ENCODE results near the gene SLC46A2.

SLC46A2 gene

DNA sequence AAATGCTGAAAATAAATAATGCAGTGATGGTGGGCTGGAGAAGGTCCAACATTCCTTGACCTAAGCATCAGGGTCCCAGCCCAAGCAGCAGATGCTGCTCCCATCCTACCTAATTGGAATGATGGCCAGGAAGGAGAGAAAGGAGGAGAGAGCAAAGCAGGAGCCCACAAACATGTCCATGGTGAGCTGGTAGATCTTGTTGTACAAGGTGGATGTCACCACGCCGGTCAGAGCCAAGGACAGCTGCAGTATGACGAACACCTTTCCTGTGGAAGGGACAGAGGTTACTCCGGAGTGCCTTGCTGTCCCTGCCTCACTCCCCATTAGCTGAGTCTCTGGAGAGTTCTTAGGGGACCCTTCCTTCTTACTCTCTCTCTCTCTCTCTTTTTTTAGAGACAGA, 4.3 kb downstream of the SLC46A2 start:
- DNase-seq (ENCODE audit: low spot score) = no peak

DNA sequence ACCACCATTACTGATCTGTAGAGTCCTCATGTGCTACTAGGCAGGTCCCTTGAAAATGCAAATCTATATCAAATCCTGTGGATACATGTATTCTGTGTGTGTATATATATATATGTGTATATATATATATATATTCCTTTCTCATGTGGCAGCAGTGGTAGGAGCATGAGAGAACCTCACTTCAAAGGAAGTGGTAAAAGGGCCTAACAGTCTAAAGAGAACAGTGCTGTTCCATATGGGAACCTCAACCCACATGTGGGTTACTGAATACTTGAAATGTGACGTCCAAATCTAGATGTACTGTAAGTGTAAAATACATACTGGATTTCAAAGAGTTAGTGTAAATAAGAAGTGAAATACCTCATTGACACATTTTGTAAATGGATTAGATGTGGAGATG, 5.4 kb downstream of the SLC46A2 start:
- DNase-seq (ENCODE audit: low spot score) = no peak

DNA sequence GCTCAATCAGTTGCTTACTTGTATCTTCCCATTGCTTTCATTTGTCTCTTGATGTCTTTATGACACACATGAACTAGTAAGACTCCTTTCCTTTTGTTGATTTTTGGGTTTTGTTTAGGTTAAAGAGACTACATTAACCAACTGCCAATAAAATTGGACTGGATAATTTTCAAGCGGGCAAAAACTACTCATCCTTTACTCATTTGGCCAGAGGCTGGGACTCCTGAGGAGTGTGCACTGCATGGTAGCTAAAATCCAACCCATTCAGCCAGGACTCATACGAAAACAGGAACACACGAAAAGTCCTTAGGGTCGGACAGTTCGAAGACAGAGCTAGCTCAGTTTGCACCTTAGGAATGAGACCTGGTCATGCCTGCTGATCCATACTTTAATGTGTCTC, 6.0 kb downstream of the SLC46A2 start:
- no peak for DNase-seq (ENCODE audit: low spot score)

DNA sequence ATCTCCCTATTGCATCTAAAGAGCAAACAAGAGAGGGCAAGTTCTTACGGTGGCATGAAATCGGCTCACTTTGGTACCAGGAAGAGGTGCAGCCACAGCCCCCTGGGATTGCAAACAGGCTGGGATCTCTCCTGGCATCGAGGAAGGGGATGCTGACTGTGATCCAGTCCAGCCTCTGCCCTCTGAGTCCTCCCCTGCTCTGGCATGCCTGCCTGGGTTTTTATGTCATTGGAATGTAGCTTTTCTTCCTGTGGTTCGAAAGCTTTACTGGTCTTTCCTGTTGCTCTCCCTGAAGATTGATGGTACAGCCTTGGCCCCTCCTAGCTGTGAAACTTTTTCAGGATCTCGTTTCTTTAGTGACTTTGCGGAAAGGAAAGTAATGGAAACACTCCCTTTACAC, 6.6 kb downstream of the SLC46A2 start:
- DNase-seq (ENCODE audit: low spot score) = peak; percentile 43

DNA sequence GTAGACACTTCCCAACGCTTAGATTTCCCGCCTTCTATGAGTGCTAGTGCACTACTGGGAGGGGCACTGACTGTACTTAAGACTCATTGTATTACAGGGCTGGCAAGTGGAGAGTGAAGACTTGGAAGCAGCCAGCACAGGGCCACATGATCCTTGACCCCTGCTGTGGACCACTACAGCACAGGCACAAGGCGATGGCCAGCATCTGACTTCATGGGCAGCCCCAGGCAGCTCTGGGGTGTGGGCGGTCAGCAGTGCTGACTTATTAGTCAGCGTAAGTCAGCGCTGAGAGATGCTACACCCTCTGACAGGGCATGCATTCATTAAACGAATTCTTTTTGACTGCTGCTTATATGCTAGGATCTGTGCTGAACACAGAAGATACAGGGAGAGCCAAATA, 9.3 kb downstream of the SLC46A2 start:
- no peak for DNase-seq (ENCODE audit: low spot score)

DNA sequence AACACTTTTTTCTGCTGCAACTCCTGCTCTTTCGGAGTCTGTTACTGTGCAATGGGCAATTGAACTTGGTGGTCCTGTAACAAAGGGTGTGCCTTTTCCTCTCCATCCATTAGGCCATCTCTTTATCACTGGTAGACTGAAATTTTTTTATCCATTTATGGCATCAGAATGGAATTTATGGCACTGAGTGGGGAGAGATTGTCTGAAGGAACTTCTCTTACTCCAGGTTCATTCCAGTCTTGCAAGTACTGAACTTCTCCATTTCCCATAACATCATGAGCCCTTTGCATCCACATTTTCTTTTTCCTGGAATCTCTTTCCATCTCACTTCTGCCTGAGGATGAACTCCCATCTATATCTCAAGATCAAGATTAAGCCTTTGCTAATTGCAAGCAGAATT, 10.0 kb downstream of the SLC46A2 start:
- DNase-seq (ENCODE audit: low spot score) = no peak

DNA sequence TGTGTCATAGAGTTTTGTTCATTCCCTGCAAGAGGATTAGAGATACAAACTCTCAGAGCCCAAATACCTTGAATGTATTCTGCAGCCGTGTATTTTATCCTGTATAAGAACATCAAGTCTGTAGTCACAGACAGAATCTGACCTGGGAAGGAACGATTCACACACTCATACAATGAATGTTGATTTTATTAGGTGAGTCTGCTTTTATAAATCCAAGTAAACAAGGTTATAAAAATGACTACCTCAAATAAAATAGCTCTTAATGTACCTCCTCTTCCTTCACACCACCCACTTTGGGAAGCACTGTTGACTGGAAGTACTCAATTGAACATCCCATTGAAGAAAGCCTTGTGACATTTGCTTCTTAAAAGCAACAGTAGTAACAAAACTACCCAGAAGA, 11.9 kb downstream of the SLC46A2 start:
- no peak for DNase-seq (ENCODE audit: low spot score)

DNA sequence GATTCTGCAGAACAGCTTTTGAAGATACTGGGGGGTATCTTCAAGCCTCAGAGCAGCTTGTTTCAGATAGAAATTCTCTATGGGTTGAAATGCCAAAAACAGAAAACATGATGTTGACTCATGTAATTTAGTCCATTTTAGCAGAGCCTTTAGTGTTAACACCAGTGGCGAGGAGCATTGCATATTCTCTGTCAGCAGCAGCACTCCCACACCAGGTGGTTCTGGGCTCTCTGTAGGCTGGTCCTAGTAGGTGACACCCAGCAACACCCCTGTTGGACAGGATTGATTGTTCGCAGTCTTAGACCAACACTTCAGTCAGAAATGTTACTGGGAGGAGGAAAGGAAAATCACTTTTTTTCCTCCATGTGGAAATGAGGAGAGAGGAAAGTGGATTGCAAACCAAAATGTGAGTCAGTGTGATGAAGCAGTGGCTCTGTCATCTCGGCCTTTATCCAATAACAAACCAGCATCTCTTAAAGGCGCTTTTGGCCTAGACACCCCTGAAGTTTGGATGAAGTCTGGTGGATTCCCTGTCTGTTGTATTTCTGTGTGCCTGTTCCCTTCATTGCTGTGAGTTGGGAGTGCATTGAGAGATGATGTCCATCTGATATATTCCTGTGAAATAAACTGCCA, 16.8 kb downstream of the SLC46A2 start:
- DNase-seq (ENCODE audit: low spot score) = no peak

DNA sequence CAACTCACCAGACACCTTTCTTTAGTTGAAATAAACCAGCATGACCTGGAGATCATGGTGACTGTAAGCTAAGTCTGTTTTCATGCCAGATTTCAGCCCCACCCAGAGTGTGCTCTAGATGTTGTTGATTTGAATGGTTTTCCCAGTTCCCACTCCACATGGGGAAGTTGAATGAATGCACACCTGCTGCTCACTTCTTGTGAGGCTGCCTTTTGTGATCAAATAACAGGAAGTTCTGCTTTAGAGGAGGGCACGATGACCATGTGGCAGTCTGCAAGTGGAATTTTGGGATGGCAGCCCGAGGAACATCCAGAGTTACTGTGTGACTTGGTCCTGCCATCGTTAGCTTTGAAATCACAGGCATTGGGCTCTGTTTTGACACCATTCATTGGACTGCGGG, 18.7 kb downstream of the SLC46A2 start:
- DNase-seq (ENCODE audit: low spot score) = no peak

DNA sequence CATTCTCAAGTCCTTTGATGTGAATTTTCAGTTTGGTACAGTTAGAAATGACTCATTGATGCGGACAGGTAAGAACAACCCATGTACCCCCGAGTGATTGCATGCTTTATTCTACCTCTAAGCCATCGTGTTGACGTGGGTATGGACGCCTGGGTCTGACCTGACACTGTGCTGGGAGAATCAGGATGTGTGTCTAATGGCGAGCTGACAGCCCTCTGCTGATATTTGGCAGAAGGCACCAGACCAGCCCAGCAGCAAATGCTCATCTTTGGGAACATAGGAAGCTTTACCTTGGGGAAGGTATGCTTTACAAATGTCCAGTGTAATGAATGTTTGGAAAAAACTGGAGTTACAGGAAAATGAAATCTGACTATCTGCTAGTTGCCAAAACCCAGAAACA, 20.1 kb downstream of the SLC46A2 start:
- DNase-seq (ENCODE audit: low spot score) = no peak

DNA sequence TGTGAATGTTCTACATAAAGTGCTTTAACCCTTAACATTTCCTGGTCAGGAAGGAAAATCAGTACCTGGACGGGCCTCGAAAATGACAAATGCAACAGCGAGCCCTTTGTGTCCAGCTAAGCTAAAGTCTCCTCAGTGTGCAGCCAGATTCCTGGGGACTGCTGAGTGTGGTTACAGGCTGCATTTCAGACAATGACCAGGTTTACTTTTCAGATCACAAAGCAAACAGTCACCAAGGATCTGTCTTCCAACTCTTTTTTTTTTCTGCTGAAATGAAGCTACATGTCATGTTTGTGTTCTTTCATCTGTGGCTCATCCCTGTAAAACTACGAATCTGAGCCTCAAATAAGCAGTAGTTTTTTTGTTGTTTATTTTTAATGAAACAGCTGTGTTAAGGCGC, 20.8 kb downstream of the SLC46A2 start:
- no peak for DNase-seq (ENCODE audit: low spot score)

DNA sequence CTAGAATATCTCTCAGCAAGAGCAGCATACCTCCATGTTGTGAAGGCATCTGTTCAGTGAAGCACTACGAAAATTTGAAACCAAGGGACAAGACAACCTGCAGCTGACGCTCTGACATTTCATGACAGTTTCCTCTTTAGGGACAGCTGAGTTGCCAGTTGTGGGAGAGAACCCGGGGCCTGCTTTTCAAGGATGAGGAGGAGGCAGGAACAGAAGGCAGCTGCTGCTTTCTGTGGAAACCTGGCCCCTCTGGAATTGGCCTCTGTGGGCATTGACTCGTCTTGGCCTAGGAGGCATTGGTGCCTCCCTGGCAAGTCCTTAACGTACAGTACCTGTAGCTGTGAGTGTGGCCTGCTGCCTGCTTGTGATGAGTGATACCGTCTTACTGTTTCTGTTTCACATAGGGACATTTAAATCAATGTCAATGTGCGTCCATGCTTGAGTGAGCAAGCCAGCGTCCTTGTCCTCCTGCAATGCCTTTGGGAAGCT, 21.6 kb downstream of the SLC46A2 start:
- DNase-seq (ENCODE audit: low spot score) = no peak

DNA sequence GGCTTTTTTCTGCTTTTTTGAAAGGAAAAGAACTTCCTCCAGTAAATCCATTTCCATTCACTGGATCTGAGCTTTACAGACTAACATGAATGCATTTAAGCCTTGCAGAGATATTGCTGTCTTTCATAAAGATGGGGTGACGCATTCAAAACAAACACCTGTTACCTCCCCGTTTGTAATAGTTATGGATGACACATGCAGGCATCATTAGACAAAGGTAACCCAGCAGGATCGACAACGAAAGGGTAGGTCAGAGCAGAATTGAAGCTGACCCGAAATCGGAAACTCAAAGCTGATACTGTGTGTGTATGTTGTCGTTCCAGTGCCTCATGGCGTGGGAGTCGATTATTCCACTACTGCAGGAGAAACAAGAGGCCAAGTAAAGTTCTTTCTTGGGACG, 22.2 kb downstream of the SLC46A2 start:
- no peak for DNase-seq (ENCODE audit: low spot score)

DNA sequence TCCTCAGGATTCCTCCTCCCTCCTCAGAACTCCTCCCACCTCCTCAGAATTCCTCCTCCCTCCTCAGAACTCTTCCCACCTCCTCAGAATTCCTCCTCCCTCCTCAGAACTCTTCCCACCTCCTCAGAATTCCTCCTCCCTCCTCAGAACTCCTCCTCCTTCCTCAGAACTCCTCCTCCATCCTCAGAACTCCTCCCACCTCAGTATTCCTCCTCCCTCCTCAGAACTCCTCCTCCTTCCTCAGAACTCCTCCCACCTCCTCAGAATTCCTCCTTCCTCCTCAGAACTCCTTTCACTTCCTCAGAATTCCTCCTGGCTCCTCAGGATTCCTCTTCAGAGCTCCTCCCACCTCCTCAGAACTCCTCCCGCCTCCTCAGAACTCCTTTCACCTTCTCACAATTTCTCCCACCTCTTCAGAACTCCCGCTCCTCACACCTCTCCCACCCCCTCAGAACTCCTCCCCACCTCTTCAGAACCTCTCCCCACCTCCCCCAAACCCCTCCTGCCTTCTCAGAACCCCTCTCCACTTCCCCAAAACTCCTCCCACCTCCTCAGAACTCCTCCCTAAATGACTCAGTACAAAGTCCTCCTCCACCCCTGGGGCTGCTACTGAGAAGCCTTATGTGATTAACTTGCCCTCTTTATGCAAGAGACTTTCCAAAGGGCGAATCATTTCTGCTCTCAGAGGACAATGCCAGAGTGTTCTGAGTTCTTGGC, 23.2 kb downstream of the SLC46A2 start:
- DNase-seq (ENCODE audit: low spot score) = no peak

DNA sequence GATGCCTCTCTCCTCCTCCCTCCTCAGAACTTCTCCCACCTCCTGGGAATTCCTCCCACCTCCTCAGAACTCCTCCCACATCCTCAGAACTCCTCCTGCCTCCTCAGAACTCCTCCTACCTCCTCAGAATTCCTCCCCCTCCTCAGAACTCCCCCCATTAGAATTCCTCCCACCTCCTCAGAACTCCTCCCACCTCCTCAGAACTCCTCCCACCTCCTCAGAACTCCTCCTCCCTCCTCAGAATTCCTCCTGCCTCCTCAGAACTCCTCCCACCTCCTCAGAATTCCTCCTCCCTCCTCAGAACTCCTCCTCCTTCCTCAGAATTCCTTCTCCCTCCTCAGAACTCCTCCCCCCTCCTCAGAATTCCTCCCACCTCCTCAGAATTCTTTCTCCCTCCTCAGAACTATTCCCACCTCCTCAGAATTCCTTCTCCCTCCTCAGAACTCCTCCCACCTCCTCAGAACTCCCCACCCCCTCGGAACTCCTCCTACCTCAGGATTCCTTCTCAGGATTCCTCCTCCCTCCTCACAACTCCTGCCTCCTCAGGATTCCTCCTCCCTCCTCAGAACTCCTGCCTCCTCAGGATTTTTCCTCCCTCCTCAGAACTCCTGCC, 23.9 kb downstream of the SLC46A2 start:
- DNase-seq (ENCODE audit: low spot score) = no peak

DNA sequence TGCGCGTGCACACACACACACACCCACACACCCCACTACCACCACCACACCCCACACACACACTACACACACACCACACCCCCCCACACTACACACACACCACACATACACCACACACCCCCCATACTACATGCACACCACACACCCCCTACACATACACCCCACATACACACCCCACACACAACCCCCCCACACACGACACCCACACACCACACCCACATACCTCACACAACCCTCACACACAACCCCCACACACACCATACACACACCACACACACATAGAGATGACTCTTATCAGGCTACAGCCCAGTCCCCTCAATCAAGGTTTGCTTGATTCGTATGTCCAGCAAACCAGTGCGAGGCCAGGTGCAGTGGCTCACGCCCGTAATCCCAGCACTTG, 25.7 kb downstream of the SLC46A2 start:
- no peak for DNase-seq (ENCODE audit: low spot score)

DNA sequence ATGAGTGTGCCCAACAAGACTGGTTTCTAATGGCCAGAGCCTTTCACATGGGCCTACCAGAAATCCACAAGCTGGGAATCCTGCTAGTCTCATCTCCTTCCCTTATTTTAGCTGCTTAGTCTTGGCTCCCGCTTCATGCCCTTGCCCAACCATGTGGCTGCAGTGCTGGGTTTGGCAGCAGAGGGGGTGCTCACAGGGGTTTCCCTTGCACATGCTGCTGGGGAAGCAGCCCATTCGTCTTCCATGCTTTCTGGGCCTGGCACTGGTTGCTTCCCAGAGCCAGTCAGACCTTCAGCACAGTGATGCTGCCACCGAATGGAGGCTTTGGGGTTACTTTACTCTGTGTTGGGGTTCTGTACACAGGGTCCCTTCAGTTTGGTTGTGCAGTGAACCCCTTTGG, 26.3 kb downstream of the SLC46A2 start:
- no peak for DNase-seq (ENCODE audit: low spot score)

DNA sequence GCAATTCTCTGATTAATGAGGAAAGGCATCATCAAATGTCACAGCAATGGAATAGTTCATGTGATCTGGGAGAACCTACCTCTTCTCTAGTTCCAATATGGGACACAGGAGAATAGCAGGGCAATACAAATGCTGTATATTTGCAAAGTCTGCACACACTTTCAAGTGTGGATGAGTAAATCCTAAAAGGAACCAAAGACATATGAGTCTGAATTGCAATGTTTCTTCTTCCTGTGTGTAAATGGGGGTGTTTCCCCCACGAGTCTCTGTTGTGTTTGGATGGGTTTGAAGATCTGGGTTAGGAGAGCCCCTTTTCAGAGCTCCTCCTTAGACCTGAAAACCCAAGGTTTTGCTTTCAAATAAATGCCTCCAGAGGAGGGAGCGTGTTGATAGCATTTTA, 26.9 kb downstream of the SLC46A2 start:
- no peak for DNase-seq (ENCODE audit: low spot score)

DNA sequence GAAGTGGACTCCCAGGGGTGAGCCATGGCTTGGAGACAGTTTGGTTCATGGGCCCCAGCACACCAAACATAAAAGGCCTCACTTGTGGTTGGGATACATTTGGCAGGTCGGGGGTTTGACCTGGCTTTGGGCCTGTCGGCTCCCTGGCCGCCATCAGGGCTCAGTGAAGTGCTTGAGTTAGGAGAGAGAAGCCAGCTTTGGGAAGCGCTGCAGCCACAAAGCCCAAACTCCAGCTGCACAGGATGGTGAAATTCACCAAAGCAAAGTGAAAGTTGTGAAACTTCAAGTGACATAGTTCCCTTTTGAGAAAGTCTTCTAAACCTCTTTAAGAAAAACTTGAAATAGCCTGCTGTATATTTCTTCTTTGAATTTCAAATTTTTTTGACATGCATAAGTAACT, 27.5 kb downstream of the SLC46A2 start:
- DNase-seq (ENCODE audit: low spot score) = no peak

DNA sequence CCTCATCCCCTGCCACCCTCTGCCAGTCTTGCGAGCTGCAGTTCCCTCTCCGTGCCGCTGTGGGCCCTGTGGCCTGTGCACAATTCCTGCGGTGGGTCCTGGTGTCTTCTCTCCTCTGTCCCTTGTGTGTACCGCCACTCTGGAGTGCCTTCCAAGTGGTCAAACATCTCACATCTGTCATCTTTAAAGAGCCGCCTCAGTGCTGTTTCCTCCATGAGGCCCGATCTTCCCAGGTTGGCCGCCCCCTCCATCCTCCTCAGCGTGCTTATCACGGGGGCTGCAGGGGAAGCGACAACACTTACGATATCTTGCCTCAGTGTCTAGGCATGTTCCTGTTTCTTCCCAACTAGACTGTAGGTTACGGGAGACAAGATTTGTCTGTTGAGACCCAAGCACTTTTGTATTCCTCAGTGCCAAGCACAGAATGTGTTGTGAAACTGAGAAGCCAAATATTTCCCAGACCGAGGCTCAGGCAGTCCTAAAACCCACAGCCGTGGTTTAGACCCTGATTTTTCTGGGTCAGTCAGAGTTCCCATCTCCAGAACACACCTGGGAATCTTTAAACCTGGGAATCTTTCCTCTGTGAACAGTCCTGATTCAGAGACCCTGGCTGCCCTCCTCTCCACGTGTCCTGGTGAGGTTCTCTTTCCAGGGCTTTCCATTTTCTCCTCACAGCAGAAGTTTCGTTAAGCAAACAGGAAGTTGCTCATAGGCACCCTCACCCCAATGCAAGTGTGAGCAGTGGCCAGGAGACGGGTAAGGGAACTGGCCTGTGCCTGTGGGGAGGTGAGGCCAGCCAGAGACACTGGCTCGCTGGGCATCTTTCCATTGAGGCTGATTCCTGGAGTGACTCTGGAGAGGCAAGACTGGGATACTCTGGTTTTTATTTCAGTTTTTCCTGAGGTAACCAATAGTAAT, 28.8 kb downstream of the SLC46A2 start:
- no peak for DNase-seq (ENCODE audit: low spot score)

DNA sequence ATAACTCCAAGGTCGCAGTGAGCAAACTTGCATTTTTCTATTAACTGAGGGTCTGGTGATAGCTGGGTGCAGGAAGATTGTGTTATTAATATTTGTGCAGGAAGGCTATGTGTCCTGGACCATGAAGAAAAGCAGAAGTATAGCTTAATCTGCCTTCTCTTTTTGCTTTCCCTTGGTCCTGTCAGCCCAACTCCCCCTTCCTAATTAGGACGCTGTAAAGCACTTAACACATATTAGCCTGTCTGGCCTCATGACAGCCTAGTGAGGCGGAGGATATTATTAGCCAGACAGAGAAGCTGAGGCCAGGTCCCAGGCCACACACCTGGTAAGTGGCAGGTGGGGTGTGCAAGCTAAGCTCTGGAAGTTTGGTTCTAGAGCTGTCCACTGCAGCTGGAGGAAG, 29.5 kb downstream of the SLC46A2 start:
- DNase-seq (ENCODE audit: low spot score) = no peak

DNA sequence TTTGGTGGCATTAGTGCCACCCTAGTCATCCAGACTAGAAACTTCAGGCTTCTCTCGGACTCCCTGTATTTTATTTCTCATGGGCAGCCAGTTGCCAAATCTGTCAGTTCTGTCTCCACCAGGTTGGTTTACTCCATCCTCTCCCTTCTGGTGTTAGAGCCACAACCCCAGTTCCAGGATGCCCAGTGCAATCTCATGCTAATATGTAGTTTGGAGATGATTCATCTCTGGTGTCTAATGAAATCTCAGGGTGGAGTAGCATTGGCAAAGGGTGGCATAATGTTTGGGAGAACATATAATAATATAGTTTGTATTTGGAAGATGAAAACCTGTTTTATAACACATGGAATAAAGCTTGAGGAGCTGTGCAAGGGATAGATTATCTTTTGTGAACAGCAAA, 30.2 kb downstream of the SLC46A2 start:
- no peak for DNase-seq (ENCODE audit: low spot score)
